Psoas muscle (tissue), 8 donors: ENCODE measurements around the gene NAT8. TPM values are rescaled to one million over a fixed set of nuclear protein-coding genes. Genes with fewer than 3 reads are reported as not detected.
"Not testable (repeated sequence)": the region's sequence is repeated elsewhere in the genome, so short reads cannot be mapped to it uniquely, and the experiment has no call there.

Experiments used
- ATAC-seq, 4 donors: fragments of 200-7000 bp; cut with Tn5 transposase; one replicate each; pipeline ENCODE4 v1.9.1; 2020; ENCODE audit warnings: moderate library complexity in 3 of 4, mild to moderate bottlenecking in 2 of 4
- DNase-seq, 2 donors: peaks; one replicate each; pipeline ENCODE4 v3.0.0-alpha.2; 2020
- H3K27ac ChIP-seq: fragments of 200-600 bp; one replicate; pipeline ENCODE4 v1.8.0; 2022
- H3K27me3 ChIP-seq, 3 donors: fragments of 200-600 bp in 1 of 3; one replicate each; pipeline versions ENCODE4 v1.6.1 to v1.8.0; 2013 to 2022; ENCODE audit warnings: low read length in 2 of 3, mild to moderate bottlenecking in 2 of 3, moderate library complexity in 1 of 3; ENCODE audit not compliant: insufficient read depth in 3 of 3
- H3K36me3 ChIP-seq, 2 donors: fragments of 200-600 bp in 1 of 2; one replicate each; pipeline versions ENCODE4 v1.6.1 to v1.8.0; 2013 to 2022; ENCODE audit warnings: low read depth in 1 of 2, mild to moderate bottlenecking in 1 of 2, moderate library complexity in 1 of 2; ENCODE audit not compliant: insufficient read depth in 1 of 2
- H3K4me1 ChIP-seq: fragments of 200-600 bp; one replicate; pipeline ENCODE4 v1.8.0; 2022
- H3K4me3 ChIP-seq: fragments of 200-600 bp; one replicate; pipeline ENCODE4 v1.8.0; 2022; ENCODE audit warnings: mild to moderate bottlenecking
- H3K9me3 ChIP-seq: fragments of 200-600 bp; one replicate; pipeline ENCODE4 v1.8.0; 2022
- WGBS, 3 donors: extraction: QIAGEN DNeasy Blood & Tissue Kit; methylation state at CpG; one replicate each; pipeline versions ENCODE4 v1.1.6 to v1.1.7; 2013; 5-methylcytosine and 5-hydroxymethylcytosine counted together
- intact Hi-C, 2 donors: fragments of 100-400 bp; cut with DNase I; formaldehyde crosslinking; loops; one replicate each; pipeline versions ENCODE4 v1.11.0 to v1.14.2; 2022
- polyA plus RNA-seq, 3 donors: library from polyadenylated mRNA; stranded (reverse); fragments of 200-250 nt; gene quantifications; one replicate each; pipeline ENCODE4 v1.2.3, GENCODE V29; 2013
- total RNA-seq, 4 donors: library from RNA; stranded (reverse); fragmentation: NEBNext Ultra II Directional in 2 of 4; extraction: Animal tissue kit (Norgen Biotek cat#: 25700) in 2 of 4; gene quantifications; one replicate each; pipeline versions ENCODE4 v1.2.1 to v1.2.4, GENCODE V29; 2021 to 2023
- TF ChIP-seq, protein P1 (sequence below): fragments of 200-600 bp; IDR thresholded peaks from one replicate; pipeline ENCODE4 v1.8.0; 2022; ENCODE audit warnings: antibody characterized with exemption
- donor health status: healthy with polysubstance abuse.
- donor health status: DM: no; HTN: no; CAD: no; lungs with moderate emphysema.
- donor health status: Bipolar disorder and iron deficiency.
- donor health status: healthy.
- donor health status: DM: yes; HTN: yes; CAD: no.
- donor health status: DM: no; HTN: no; CAD: no.
- donor health status: DM: no; HTN: no; CAD: no.
- donor health status: DM: yes; HTN: yes; CAD: no.

Gene NAT8
- total and polyA plus RNA-seq, 7 donors: not detected

DNA sequence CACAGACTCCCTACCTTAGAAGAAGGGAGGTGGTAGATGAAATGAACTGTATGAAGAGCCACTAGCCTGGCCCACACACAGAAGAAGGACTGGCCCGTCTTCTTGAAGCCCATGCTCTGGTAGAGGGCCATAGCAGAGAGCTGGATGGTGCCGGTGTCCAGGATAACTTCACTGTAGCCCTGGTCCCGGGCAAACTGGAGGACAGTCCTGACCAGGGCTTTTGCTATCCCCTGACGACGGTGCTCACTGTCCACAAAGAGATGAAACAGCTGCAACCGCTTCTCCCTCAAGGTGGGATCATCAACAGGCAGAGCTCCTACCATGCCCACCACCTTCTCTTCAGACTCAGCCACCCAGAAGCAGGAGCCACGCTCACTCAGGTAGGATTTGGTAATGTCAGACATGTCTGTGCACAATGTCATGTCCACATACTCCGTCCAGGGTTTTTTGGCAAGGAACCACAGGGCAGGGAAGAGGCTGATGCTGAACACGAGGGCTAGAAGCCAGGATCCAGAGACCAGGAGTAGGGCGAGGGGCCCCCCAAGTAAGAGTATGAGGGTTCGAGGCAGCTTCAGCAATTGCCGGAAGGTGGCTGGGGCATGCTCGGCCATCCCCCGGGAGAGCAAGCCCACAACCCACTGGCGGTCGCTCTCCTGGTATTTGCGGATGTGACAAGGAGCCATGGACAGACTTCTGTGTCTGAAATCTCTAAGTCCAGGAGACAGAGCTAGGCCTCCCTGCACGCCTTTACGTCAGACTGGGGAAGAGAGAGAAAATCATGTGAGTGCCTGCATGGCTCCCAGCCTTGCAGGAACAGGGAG, 1.1 kb downstream of the NAT8 start:
- intact Hi-C loops: no loop called here

DNA sequence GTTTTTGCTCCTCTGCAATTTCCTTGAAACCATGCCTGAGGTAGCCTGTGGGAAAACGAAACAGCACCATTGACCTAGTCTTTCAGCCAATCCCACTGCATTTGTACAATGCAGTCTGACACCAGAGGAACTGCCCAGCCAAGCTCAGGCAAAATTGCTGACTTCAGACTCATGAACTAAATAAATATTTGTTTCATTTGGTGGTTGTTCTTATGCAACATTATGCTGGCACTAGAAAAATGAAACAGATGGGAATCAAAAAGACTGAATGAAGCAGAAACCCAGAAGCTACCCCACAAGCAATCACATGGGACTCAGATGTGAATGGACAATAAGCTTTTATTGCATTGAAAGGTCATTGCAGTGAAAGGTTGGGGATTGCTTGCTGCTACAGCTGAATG, 1.7 kb downstream of the NAT8 start:
- TF ChIP-seq, protein P1, sequence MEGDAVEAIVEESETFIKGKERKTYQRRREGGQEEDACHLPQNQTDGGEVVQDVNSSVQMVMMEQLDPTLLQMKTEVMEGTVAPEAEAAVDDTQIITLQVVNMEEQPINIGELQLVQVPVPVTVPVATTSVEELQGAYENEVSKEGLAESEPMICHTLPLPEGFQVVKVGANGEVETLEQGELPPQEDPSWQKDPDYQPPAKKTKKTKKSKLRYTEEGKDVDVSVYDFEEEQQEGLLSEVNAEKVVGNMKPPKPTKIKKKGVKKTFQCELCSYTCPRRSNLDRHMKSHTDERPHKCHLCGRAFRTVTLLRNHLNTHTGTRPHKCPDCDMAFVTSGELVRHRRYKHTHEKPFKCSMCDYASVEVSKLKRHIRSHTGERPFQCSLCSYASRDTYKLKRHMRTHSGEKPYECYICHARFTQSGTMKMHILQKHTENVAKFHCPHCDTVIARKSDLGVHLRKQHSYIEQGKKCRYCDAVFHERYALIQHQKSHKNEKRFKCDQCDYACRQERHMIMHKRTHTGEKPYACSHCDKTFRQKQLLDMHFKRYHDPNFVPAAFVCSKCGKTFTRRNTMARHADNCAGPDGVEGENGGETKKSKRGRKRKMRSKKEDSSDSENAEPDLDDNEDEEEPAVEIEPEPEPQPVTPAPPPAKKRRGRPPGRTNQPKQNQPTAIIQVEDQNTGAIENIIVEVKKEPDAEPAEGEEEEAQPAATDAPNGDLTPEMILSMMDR: no peak
- Histone ChIP-seq H3K4me3 (no peak overlapping the region), H3K4me1 (no peaks in the 10 kb centered on the region), H3K27me3 (no peaks in the 10 kb centered on the region), H3K36me3 (no peaks in the 10 kb centered on the region), H3K27ac (no peak overlapping the region), H3K9me3 (no peaks in the 10 kb centered on the region)
- intact Hi-C loops: no loop called here
- 26 to 33% (median 30%) methylated on average over 1 of the region's 1 CpG for WGBS, 3 donors
- ATAC-seq (no peak), DNase-seq (no peak)

More for the DNA sequence above, 1.1 kb downstream of the NAT8 start:
- ATAC-seq (no peak), DNase-seq (no peak)
- Histone ChIP-seq H3K4me1 (no peaks in the 10 kb centered on the region), H3K36me3 (no peaks in the 10 kb centered on the region), H3K27ac (no peak overlapping the region), H3K4me3 (no peak overlapping the region), H3K27me3 (no peaks in the 10 kb centered on the region), H3K9me3 (no peaks in the 10 kb centered on the region)
- 85 to 89% (median 88%) methylated on average over 19 of the region's 19 CpGs for whole genome bisulfite sequencing, 3 donors
- TF ChIP-seq, protein P1: no peak

DNA sequence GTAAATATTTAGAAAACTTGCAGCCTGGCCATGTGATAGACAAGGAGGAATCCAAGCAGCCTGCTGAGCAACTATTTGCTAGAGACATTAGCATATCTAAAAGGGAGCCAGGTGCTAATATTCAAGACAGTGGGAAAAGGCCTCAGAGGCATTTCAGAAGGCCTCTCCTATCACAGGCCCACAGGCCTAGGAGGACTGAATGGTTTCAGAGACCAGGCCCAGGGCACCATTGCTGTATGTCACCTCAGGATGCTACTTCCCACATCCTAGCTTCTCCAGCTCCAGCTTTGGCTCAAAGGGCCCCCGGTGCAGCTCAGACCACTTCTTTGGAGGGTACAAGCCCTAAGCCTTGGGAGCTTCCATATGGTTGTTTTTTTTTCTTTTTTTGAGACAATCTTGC, 3.8 kb downstream of the NAT8 start:
- Histone ChIP-seq H3K4me1 (no peaks in the 10 kb centered on the region), H3K9me3 (no peaks in the 10 kb centered on the region), H3K27me3 (no peaks in the 10 kb centered on the region), H3K27ac (no peak overlapping the region), H3K36me3 (no peaks in the 10 kb centered on the region), H3K4me3 (no peak overlapping the region)
- ATAC-seq (no peak), DNase-seq (no peak)
- intact Hi-C loops: no loop called here
- TF ChIP-seq, protein P1: no peak
- 95 to 100% (median 96%) methylated on average over 1 of the region's 1 CpG for WGBS, 3 donors

DNA sequence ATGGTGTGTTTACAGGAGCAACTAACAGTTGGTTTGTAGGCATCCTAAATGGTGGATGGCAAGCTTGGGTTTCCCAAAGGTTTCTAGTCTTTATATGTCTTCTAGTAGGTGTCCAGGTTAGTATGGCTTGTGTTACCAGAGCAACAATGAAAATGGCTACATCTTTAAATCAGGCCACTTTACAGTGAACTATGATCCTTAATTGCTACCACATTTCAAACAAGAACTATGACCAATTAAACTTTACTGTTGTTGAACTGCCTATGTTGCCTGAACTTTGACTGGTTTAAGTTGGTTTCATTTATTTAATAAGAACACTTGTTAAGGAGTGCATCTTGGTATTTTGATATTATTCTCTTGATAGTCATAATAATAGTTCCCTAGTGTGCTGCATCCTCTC, 5.2 kb downstream of the NAT8 start:
- H3K27me3 ChIP-seq, H3K4me3 ChIP-seq, ATAC-seq, H3K9me3 ChIP-seq, H3K36me3 ChIP-seq, H3K27ac ChIP-seq, DNase-seq, intact Hi-C loops, H3K4me1 ChIP-seq: not testable (repeated sequence)

DNA sequence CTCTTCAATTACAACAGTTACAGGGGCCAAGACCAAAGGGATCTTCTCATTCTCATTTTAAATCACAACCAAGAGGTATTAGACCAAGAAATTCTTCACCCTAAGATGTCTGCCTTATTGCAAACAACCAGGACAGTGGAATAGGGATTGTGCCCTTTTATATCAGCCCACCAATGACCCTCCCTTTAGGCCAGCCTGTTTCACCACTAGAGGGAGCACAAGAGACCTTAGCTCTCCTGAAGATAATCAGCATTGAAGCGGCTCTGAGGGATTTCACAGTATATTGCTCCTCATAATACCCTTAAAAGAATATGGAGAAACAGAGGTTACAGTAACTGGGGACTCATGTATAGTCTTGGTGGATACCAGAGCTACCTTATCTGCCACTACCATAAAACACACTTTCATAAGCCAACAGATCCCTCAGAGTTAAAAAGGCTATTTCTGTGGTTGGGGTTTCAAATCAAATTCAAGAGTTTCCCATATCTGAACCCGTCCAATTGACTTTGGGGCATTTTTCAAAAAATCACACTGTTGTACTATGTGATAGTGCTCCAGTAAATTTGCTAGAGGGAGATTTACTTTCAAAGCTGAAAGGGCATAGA, 11.5 kb downstream of the NAT8 start:
- DNase-seq, H3K27me3 ChIP-seq, H3K4me1 ChIP-seq, H3K36me3 ChIP-seq, H3K27ac ChIP-seq, H3K4me3 ChIP-seq, intact Hi-C loops, H3K9me3 ChIP-seq: not testable (repeated sequence)
- 40 to 49% (median 42%) methylated on average over 2 of the region's 2 CpGs for WGBS, 3 donors
- TF ChIP-seq, protein P1: peak; percentile 44
- peak in 2 of 4 donors; percentile 57 to 68 for ATAC-seq

DNA sequence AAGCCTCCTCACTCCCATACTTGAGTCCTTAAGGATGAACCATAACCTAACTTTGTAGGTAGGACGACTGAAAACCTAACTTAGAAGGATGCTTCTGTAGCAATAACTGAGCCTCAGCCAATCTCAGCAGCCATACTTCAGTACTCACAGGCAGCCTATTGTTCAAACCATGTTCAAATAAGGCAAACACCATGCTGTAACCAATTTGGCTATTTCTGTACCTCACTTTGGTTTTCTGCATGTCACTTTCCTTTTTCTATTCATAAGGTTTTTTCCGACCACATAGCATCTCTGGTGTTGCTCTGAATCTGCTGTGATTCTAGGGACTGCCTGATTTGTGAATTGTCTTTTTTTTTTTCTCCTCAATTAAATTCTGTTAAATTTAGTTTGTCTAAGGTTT, 13.7 kb downstream of the NAT8 start:
- H3K9me3 ChIP-seq, ATAC-seq, H3K4me3 ChIP-seq, H3K4me1 ChIP-seq, DNase-seq, H3K36me3 ChIP-seq, H3K27ac ChIP-seq, intact Hi-C loops, H3K27me3 ChIP-seq: not testable (repeated sequence)
- 80 to 88% (median 84%) methylated on average over 2 of the region's 2 CpGs for WGBS, 3 donors

DNA sequence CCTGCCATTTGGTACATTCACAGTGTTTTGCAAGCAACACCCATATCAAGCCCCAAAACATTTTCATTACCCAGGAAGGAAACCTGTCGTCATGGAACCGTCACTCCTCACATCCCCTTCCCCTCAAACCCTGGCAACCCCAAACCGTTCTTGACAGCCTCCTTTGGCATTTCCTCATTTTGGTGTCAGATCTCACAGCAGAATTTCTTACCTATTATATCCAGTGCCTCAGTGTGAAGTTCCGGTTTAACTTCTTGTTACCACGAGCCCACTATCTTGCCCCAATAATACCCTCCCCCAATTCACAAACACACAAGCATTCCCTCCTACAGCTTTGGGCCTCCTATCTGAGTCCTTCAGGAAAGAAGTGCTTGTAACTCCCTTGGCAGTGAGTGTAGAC, 16.0 kb downstream of the NAT8 start:
- H3K27ac ChIP-seq, DNase-seq, ATAC-seq, H3K9me3 ChIP-seq, H3K4me3 ChIP-seq, intact Hi-C loops, H3K36me3 ChIP-seq, H3K27me3 ChIP-seq, H3K4me1 ChIP-seq: not testable (repeated sequence)
- 45 to 58% (median 50%) methylated on average over 3 to 4 of the region's 5 CpGs for WGBS, 3 donors

DNA sequence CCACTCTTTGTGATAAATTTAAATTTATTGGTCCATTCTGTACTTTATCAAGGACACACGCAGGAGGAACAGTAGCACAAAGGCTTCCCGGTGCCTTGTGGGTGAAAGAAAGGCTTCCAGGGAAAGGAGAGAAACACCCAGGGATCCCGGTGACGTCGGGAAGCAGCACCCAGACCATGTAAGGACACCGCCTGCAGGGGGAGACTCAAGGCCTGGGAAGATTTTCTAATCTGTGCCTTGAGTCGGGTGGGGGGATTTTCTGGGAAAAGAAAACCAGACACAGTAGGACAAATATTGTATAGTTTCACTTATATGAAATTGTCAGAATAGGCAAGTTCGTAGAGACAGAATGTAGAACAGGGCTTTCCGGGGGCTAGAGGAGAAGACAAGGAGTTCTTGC, 17.6 kb downstream of the NAT8 start:
- 50 to 80% (median 65%) methylated on average over 1 to 8 of the region's 9 CpGs for WGBS, 3 donors

More for the DNA sequence above, 17.6 kb downstream of the NAT8 start:
- H3K4me1 ChIP-seq, H3K27ac ChIP-seq, H3K27me3 ChIP-seq, H3K4me3 ChIP-seq, DNase-seq, intact Hi-C loops, H3K36me3 ChIP-seq, H3K9me3 ChIP-seq, ATAC-seq: not testable (repeated sequence)
